ENCODE data around the gene SLC34A3.

The SLC34A3 gene

GRCh38 chr9:137198051-137198901, 32.4 kb upstream of the SLC34A3 start:
- DNase-seq = no peak

GRCh38 chr9:137198902-137199283, 31.8 kb upstream of the SLC34A3 start:
- DNase-seq = no peak

- DNase-seq = no peak
Measured at GRCh38 chr9:137199411-137200121, 31.1 kb upstream of the SLC34A3 start.

- peak; percentile 95 for DNase-seq
Measured at GRCh38 chr9:137200311-137201204, 30.1 kb upstream of the SLC34A3 start, which contains the start of gene TPRN. Gene TPRN (minus strand): TSS chr9:137200741. CDS start chr9:137200711, 30 bp downstream.

- DNase-seq = no peak
Measured at GRCh38 chr9:137201205-137201868, 29.4 kb upstream of the SLC34A3 start.

GRCh38 chr9:137202966-137203365, 27.7 kb upstream of the SLC34A3 start:
- DNase-seq = no peak

- no peak for DNase-seq
Measured at GRCh38 chr9:137204731-137205125, 26.0 kb upstream of the SLC34A3 start.

- peak; percentile 88 for DNase-seq
Measured at GRCh38 chr9:137205126-137206069, 25.3 kb upstream of the SLC34A3 start, which contains the start of the genes NDOR1 and TMEM203. Gene NDOR1 (plus strand): TSS chr9:137205700. CDS start chr9:137205778, 78 bp downstream. Gene TMEM203 (minus strand): TSS chr9:137205648. CDS start chr9:137205414, 234 bp downstream.

- DNase-seq = no peak
Measured at GRCh38 chr9:137206602-137207001, 24.1 kb upstream of the SLC34A3 start.

GRCh38 chr9:137211532-137211931, 19.2 kb upstream of the SLC34A3 start:
- no peak for DNase-seq

- DNase-seq = no peak
Measured at GRCh38 chr9:137212520-137212919, 18.2 kb upstream of the SLC34A3 start.

GRCh38 chr9:137213160-137214060, 17.3 kb upstream of the SLC34A3 start:
- DNase-seq = no peak

- no peak for DNase-seq
Measured at GRCh38 chr9:137214620-137215019, 16.1 kb upstream of the SLC34A3 start.

GRCh38 chr9:137215196-137215986, 15.3 kb upstream of the SLC34A3 start:
- DNase-seq = no peak

- no peak for DNase-seq
Measured at GRCh38 chr9:137216188-137216965, 14.3 kb upstream of the SLC34A3 start.

GRCh38 chr9:137217276-137218211, 13.2 kb upstream of the SLC34A3 start:
- DNase-seq = peak; percentile 48

- no peak for DNase-seq
Measured at GRCh38 chr9:137218212-137218753, 12.4 kb upstream of the SLC34A3 start.
